Activated CD4-positive, alpha-beta T cell treated with anti-CD3 and anti-CD28 coated beads, Interleukin-2, amount 10 ng/mL, durations not matched to agents 24 days and 14 days (primary cell): Measurements from ENCODE around the gene PAFAH1B1. TPM values are rescaled to one million over a fixed set of nuclear protein-coding genes. Genes with fewer than 3 reads are reported as not detected.
"Not testable (repeated sequence)": the region's sequence is repeated elsewhere in the genome, so short reads cannot be mapped to it uniquely, and the experiment has no call there.

Experiments
- DNase-seq: peaks from one replicate; pipeline ENCODE4 v3.0.0; 2022
- H3K27ac Mint-ChIP-seq: one replicate; pipeline ENCODE4 v1.8.0; 2022; ENCODE audit warnings: mild to moderate bottlenecking, mixed read lengths
- H3K27me3 Mint-ChIP-seq: one replicate; pipeline ENCODE4 v1.8.0; 2022; ENCODE audit warnings: mixed read lengths
- H3K36me3 Mint-ChIP-seq: one replicate; pipeline ENCODE4 v1.8.0; 2022; ENCODE audit warnings: low read depth, mild to moderate bottlenecking, mixed read lengths
- H3K4me1 Mint-ChIP-seq: one replicate; pipeline ENCODE4 v1.8.0; 2021; ENCODE audit warnings: mixed read lengths
- H3K4me3 Mint-ChIP-seq: one replicate; pipeline ENCODE4 v1.8.0; 2022; ENCODE audit warnings: mild to moderate bottlenecking, moderate library complexity, mixed read lengths
- H3K9me3 Mint-ChIP-seq: one replicate; pipeline ENCODE4 v1.8.0; 2021; ENCODE audit warnings: mixed read lengths
- intact Hi-C: fragments of 100-400 bp; cut with micrococcal nuclease; formaldehyde crosslinking; loops from one replicate; pipeline ENCODE4 v1.15.1; 2023
- total RNA-seq: library from RNA; stranded (reverse); gene quantifications from 2 replicates; pipeline ENCODE4 v1.2.3, GENCODE V29; 2022

The PAFAH1B1 gene
- total RNA-seq, 1 donor from 2014 or later: 166 TPM

DNA sequence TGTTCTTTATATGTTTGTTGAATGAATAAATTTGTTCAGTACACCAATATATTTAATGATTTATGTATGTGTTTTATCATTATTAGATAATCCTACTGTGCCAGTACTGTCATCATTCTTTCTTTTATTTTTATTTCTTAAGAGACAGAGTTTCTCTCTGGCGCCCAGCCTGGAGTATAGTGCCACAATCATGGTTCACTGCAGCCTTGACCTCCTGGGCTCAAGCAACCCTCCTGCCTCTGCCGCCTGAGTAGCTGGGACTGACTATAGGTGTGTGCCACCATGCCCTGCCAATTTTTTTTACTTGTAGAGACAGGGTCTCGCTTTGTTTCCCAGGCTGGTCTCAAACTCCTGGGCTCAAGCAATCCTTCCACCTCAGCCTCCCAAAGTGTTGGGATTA is 41.8 kb downstream of the PAFAH1B1 start:
- Mint-ChIP-seq H3K27me3 (no peaks in the 10 kb centered on the region), H3K4me3 (no peak overlapping the region), H3K4me1 (peaks cover 25% of the 10 kb centered on the region), H3K27ac (no peak overlapping the region), H3K9me3 (no peaks in the 10 kb centered on the region), H3K36me3 (peaks cover 34% of the 10 kb centered on the region)
- intact Hi-C loops: no loop called here
- no peak for DNase-seq

GRCh38 chr17:2635675-2636074 is 42.2 kb downstream of the PAFAH1B1 start:
- intact Hi-C loops: no loop called here
- H3K27me3 Mint-ChIP-seq: no peaks in the 10 kb centered on the region
- H3K4me1 Mint-ChIP-seq: peaks cover 22% of the 10 kb centered on the region
- H3K27ac Mint-ChIP-seq: no peak overlapping the region
- no peaks in the 10 kb centered on the region for H3K9me3 Mint-ChIP-seq
- H3K36me3 Mint-ChIP-seq: peaks cover 36% of the 10 kb centered on the region
- H3K4me3 Mint-ChIP-seq: no peak overlapping the region
- DNase-seq: no peak

- H3K4me3 Mint-ChIP-seq: no peak overlapping the region
- H3K27me3 Mint-ChIP-seq: no peaks in the 10 kb centered on the region
- DNase-seq: no peak
- no peak overlapping the region for H3K27ac Mint-ChIP-seq
- H3K4me1 Mint-ChIP-seq: peaks cover 25% of the 10 kb centered on the region
- H3K36me3 Mint-ChIP-seq: peaks cover 38% of the 10 kb centered on the region
- no peaks in the 10 kb centered on the region for H3K9me3 Mint-ChIP-seq
- intact Hi-C loops: no loop called here
Observed at GRCh38 chr17:2636169-2636930, 42.9 kb downstream of the PAFAH1B1 start.

DNA sequence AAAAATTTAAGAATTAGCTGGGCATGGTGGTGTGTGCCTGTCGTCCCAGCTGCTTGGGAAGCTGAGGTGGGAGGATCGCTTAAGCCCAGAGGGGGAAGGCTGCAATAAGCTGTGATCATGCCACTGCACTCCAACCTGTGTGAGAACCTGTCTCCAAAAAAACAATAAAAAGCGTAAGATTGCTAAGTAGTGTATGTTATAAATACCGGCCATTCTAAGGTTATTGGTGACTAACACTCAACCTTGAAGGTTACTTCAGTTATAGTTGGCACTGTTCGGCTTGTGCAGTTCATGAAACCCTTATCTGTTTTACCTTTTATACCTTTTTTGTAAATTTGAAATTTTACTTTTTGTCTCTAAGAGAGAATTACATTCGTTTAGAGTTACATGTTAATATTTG is 44.0 kb downstream of the PAFAH1B1 start:
- no peak for DNase-seq
- intact Hi-C loops: no loop called here
- H3K4me1 Mint-ChIP-seq: peaks cover 21% of the 10 kb centered on the region
- H3K4me3 Mint-ChIP-seq: no peak overlapping the region
- H3K27ac Mint-ChIP-seq: no peak overlapping the region
- no peaks in the 10 kb centered on the region for H3K27me3 Mint-ChIP-seq
- H3K9me3 Mint-ChIP-seq: no peaks in the 10 kb centered on the region
- peaks cover 45% of the 10 kb centered on the region for H3K36me3 Mint-ChIP-seq

GRCh38 chr17:2644971-2645370 is 51.5 kb downstream of the PAFAH1B1 start:
- intact Hi-C loops: no loop called here
- Mint-ChIP-seq H3K27me3 (no peaks in the 10 kb centered on the region), H3K36me3 (peaks cover 50% of the 10 kb centered on the region), H3K27ac (no peak overlapping the region), H3K9me3 (no peaks in the 10 kb centered on the region), H3K4me1 (peaks cover 7% of the 10 kb centered on the region), H3K4me3 (no peak overlapping the region)
- no peak for DNase-seq

DNA sequence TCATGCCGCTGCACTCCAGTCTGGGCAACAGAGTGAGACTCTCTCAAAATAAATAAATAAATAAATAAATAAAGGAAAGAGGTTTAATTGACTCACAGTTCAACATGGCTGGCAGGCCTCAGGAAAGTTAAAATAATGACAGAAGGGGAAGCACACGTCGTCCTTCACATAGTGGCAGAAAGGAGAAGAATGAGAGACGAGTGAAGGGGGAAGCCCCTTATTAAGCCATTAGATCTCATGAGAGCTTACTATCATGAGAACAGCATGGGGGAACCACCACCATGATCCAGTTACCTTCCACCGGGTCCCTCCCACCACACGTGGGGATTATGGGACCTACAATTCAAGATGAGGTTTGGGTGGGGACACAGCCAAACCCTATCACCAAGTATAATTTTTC is 54.5 kb downstream of the PAFAH1B1 start:
- Mint-ChIP-seq H3K4me1 (peaks cover 3% of the 10 kb centered on the region), H3K36me3 (peaks cover 47% of the 10 kb centered on the region), H3K27me3 (no peaks in the 10 kb centered on the region), H3K27ac (no peak overlapping the region), H3K4me3 (no peak overlapping the region), H3K9me3 (no peaks in the 10 kb centered on the region)
- intact Hi-C loops: no loop called here
- peak; percentile 51 for DNase-seq

GRCh38 chr17:2649191-2649590 is 55.7 kb downstream of the PAFAH1B1 start:
- no peak overlapping the region for H3K4me3 Mint-ChIP-seq
- no peaks in the 10 kb centered on the region for H3K27me3 Mint-ChIP-seq
- H3K27ac Mint-ChIP-seq: no peak overlapping the region
- no peak for DNase-seq
- H3K4me1 Mint-ChIP-seq: peaks cover 3% of the 10 kb centered on the region
- intact Hi-C loops: no loop called here
- peaks cover 52% of the 10 kb centered on the region for H3K36me3 Mint-ChIP-seq
- H3K9me3 Mint-ChIP-seq: no peaks in the 10 kb centered on the region

DNA sequence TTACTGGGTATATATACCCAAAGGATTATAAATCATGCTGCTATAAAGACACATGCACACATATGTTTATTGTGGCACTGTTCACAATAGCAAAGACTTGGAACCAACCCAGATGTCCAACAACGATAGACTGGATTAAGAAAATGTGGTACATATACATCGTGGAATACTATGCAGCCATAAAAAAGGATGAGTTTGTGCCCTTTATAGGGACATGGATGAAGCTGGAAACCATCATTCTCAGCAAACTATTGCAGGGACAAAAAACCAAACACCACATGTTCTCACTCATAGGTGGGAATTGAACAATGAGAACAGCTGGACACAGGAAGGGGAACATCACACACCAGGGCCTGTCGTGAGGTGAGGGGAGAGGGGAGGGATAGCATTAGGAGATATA is 59.5 kb downstream of the PAFAH1B1 start:
- DNase-seq, H3K4me3 Mint-ChIP-seq, H3K27ac Mint-ChIP-seq, H3K9me3 Mint-ChIP-seq, H3K27me3 Mint-ChIP-seq, intact Hi-C loops, H3K4me1 Mint-ChIP-seq: not testable (repeated sequence)
- peaks cover 42% of the 10 kb centered on the region for H3K36me3 Mint-ChIP-seq

DNA sequence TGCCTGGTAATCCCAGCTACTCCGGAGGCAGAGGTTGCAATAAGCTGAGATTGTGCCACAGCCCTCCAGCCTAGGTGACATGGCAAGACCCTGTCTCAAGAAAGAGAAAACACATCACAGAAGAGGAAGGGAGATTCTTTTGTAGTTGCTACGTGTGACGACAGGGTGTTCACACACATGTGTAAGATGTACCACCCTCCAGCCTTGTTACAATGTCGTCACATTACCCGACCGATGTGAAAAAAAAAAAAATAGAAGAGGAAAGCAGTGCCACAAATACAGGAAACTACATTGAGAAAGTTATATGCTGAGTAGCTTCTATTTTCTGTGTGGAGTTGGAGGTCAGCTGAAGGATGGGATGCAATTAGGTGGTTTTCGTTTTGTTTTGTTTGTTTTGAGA is 62.1 kb downstream of the PAFAH1B1 start:
- H3K9me3 Mint-ChIP-seq: no peaks in the 10 kb centered on the region
- peak; percentile 44 for DNase-seq
- no peak overlapping the region for H3K4me3 Mint-ChIP-seq
- peaks cover 41% of the 10 kb centered on the region for H3K36me3 Mint-ChIP-seq
- peaks cover 13% of the 10 kb centered on the region for H3K4me1 Mint-ChIP-seq
- H3K27me3 Mint-ChIP-seq: no peaks in the 10 kb centered on the region
- intact Hi-C loops: no loop called here
- no peak overlapping the region for H3K27ac Mint-ChIP-seq

- peaks cover 37% of the 10 kb centered on the region for H3K36me3 Mint-ChIP-seq
- no peak for DNase-seq
- H3K27ac Mint-ChIP-seq: no peak overlapping the region
- intact Hi-C loops: no loop called here
- H3K27me3 Mint-ChIP-seq: no peaks in the 10 kb centered on the region
- no peaks in the 10 kb centered on the region for H3K9me3 Mint-ChIP-seq
- peaks cover 13% of the 10 kb centered on the region for H3K4me1 Mint-ChIP-seq
- H3K4me3 Mint-ChIP-seq: no peak overlapping the region
Observed at GRCh38 chr17:2656283-2656682, 62.8 kb downstream of the PAFAH1B1 start.

- DNase-seq, H3K4me3 Mint-ChIP-seq, H3K27ac Mint-ChIP-seq, H3K9me3 Mint-ChIP-seq, H3K27me3 Mint-ChIP-seq, intact Hi-C loops: not testable (repeated sequence)
- H3K4me1 Mint-ChIP-seq: peaks cover 16% of the 10 kb centered on the region
- peaks cover 22% of the 10 kb centered on the region for H3K36me3 Mint-ChIP-seq
Observed at GRCh38 chr17:2659337-2659736, 65.9 kb downstream of the PAFAH1B1 start.

DNA sequence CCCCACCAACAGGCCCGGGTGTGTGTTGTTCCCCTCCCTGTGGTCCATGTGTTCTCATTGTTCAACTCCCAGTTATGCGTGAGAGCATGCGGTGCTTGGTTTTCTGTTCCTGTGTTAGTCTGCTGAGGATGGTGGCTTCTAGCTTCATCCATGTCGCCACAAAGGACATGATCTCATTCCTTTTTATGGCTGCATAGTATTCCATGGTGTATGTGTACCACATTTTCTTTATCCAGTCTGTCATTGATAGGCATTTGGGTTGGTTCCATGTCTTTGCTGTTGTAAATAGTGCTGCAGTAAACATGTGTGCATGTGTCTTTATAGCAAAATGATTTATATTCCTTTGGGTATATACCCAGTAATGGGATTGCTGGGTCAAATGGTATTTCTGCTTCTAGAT is 67.0 kb downstream of the PAFAH1B1 start:
- H3K27ac Mint-ChIP-seq, H3K27me3 Mint-ChIP-seq, DNase-seq, H3K4me3 Mint-ChIP-seq, H3K9me3 Mint-ChIP-seq, intact Hi-C loops: not testable (repeated sequence)
- Mint-ChIP-seq H3K4me1 (peaks cover 16% of the 10 kb centered on the region), H3K36me3 (peaks cover 22% of the 10 kb centered on the region)

GRCh38 chr17:2672026-2672425 is 78.6 kb downstream of the PAFAH1B1 start:
- no peak for DNase-seq
- Mint-ChIP-seq H3K27me3 (no peaks in the 10 kb centered on the region), H3K4me3 (no peak overlapping the region), H3K9me3 (no peaks in the 10 kb centered on the region), H3K36me3 (peaks cover 64% of the 10 kb centered on the region), H3K4me1 (peaks cover 4% of the 10 kb centered on the region), H3K27ac (no peak overlapping the region)
- intact Hi-C loops: loop anchor here (10.0 kb wide), 1 partner anchor 157 kb away; the partner anchor contains the start of gene METTL16

GRCh38 chr17:2679247-2679646 is 85.8 kb downstream of the PAFAH1B1 start:
- not testable (repeated sequence) for H3K4me3 Mint-ChIP-seq, H3K27me3 Mint-ChIP-seq, H3K27ac Mint-ChIP-seq, H3K4me1 Mint-ChIP-seq, H3K9me3 Mint-ChIP-seq, DNase-seq
- peaks cover 66% of the 10 kb centered on the region for H3K36me3 Mint-ChIP-seq
- intact Hi-C loops: loop anchor here (10.0 kb wide), 1 partner anchor 164 kb away; the partner anchor contains the start of gene METTL16

DNA sequence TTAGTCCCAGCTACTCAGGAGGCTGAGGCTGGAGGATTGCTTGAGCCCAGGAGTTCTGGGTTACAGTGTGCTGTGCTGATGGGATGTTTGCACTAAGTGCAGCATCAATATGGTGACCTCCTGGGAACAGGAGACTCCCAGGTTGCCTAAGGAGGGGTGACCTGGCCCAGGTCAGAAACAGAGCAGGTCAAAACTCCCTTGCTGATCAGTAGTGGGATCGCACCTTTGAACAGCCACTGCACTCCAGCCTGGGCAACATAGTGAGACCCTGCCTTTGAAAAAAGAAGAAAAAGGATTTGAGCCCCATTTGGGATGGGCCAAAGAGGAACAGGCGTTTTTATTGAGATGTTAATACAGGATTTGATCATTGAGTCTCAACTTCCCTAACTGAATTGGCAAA is 87.5 kb downstream of the PAFAH1B1 start:
- Mint-ChIP-seq H3K9me3 (no peaks in the 10 kb centered on the region), H3K4me1 (no peaks in the 10 kb centered on the region), H3K27ac (no peak overlapping the region), H3K36me3 (peaks cover 60% of the 10 kb centered on the region), H3K4me3 (no peak overlapping the region), H3K27me3 (no peaks in the 10 kb centered on the region)
- intact Hi-C loops: no loop called here
- peak; percentile 47 for DNase-seq
